CD14-positive monocyte (primary cell): ENCODE data around the gene GTF2H4. TPM values are rescaled to one million over a fixed set of nuclear protein-coding genes. Genes with fewer than 3 reads are reported as not detected.

Experiments used
- DNase-seq, 3 donors: peaks; one replicate each; pipeline ENCODE4 v3.0.0-alpha.2; 2011 to 2022
- H2AFZ ChIP-seq: 2 replicates; pipeline ENCODE4 v1.6.0; 2012; ENCODE audit warnings: mild to moderate bottlenecking, low read depth, low read length, inconsistent platforms; ENCODE audit not compliant: insufficient read depth, poor library complexity, severe bottlenecking
- H3K27ac ChIP-seq, 2 donors: 1 replicate in 1 of 2; 2 replicates in 1 of 2; pipeline ENCODE4 v1.5.1; 2012 to 2013; ENCODE audit warnings: low read length in 2 of 2, control low read depth in 1 of 2, inconsistent platforms in 1 of 2, low read depth in 1 of 2, mild to moderate bottlenecking in 1 of 2
- H3K27me3 ChIP-seq, 2 donors: one replicate each; pipeline versions ENCODE4 v1.6.0 to v1.6.1; 2011 to 2013; ENCODE audit warnings: low read length in 2 of 2; ENCODE audit not compliant: control insufficient read depth in 2 of 2, insufficient read depth in 2 of 2
- H3K36me3 ChIP-seq, 2 donors: replicated peaks in 1 of 2; 1 replicate in 1 of 2; 2 replicates in 1 of 2; pipeline versions ENCODE4 v1.5.1 to v1.6.1; 2012 to 2013; ENCODE audit warnings: low read length in 2 of 2, control low read depth in 1 of 2, inconsistent platforms in 1 of 2, mild to moderate bottlenecking in 1 of 2; ENCODE audit not compliant: insufficient read depth in 2 of 2, control insufficient read depth in 1 of 2
- H3K4me1 ChIP-seq, 2 donors: 1 replicate in 1 of 2; 2 replicates in 1 of 2; pipeline versions ENCODE4 v1.5.1 to v1.6.1; 2012 to 2013; ENCODE audit warnings: low read length in 2 of 2, control low read depth in 1 of 2, inconsistent platforms in 1 of 2, mild to moderate bottlenecking in 1 of 2, moderate library complexity in 1 of 2; ENCODE audit not compliant: insufficient read depth in 2 of 2, control insufficient read depth in 1 of 2
- H3K4me2 ChIP-seq: replicated peaks from 2 replicates; pipeline ENCODE3; 2012; ENCODE audit warnings: low read length, moderate library complexity, mild to moderate bottlenecking; ENCODE audit not compliant: poor library complexity, severe bottlenecking; ENCODE audit errors: extremely low read depth
- H3K4me3 ChIP-seq, 3 experiments: fragments of 200-600 bp in 1 of 3; sonication (generic) in 1 of 3; replicated peaks in 1 of 3; 1 replicate in 2 of 3; 2 replicates in 1 of 3; pipeline ENCODE4 v1.5.1; 2011 to 2013; ENCODE audit warnings: low read length in 3 of 3, mild to moderate bottlenecking in 3 of 3, control low read depth in 2 of 3, low read depth in 2 of 3, inconsistent platforms in 1 of 3, moderate library complexity in 1 of 3
- H3K79me2 ChIP-seq: 2 replicates; pipeline ENCODE4 v1.6.0; 2012; ENCODE audit warnings: mild to moderate bottlenecking, control low read depth, inconsistent platforms, low read length, moderate library complexity; ENCODE audit not compliant: insufficient read depth
- H3K9ac ChIP-seq: 2 replicates; pipeline ENCODE4 v1.6.0; 2017; ENCODE audit warnings: low read length, mild to moderate bottlenecking; ENCODE audit not compliant: insufficient read depth, poor library complexity, severe bottlenecking
- H3K9me3 ChIP-seq, 2 donors: replicated peaks in 1 of 2; 1 replicate in 1 of 2; 2 replicates in 1 of 2; pipeline versions ENCODE4 v1.5.1 to v1.6.1; 2012 to 2013; ENCODE audit warnings: low read length in 2 of 2, control low read depth in 1 of 2; ENCODE audit not compliant: control insufficient read depth in 1 of 2, insufficient read depth in 1 of 2
- H4K20me1 ChIP-seq: 2 replicates; pipeline ENCODE4 v1.6.0; 2012; ENCODE audit warnings: mild to moderate bottlenecking, low read length, control low read depth, moderate library complexity; ENCODE audit not compliant: insufficient read depth
- H3K27ac Mint-ChIP-seq, 7 donors: one replicate each; pipeline ENCODE4 v1.8.0; 2020; ENCODE audit warnings: mild to moderate bottlenecking in 7 of 7, mixed read lengths in 7 of 7, moderate library complexity in 6 of 7, inconsistent platforms in 2 of 7
- H3K27me3 Mint-ChIP-seq, 3 donors: one replicate each; pipeline ENCODE4 v1.8.0; 2021 to 2022; ENCODE audit warnings: low read depth in 3 of 3, mild to moderate bottlenecking in 3 of 3, mixed read lengths in 3 of 3, moderate library complexity in 3 of 3, inconsistent platforms in 1 of 3
- H3K36me3 Mint-ChIP-seq, 2 donors: one replicate each; pipeline ENCODE4 v1.8.0; 2020; ENCODE audit warnings: mixed read lengths in 2 of 2, inconsistent platforms in 1 of 2, mild to moderate bottlenecking in 1 of 2
- H3K4me1 Mint-ChIP-seq: one replicate; pipeline ENCODE4 v1.8.0; 2020; ENCODE audit warnings: mild to moderate bottlenecking, mixed read lengths
- H3K4me3 Mint-ChIP-seq, 2 donors: one replicate each; pipeline ENCODE4 v1.8.0; 2020; ENCODE audit warnings: mild to moderate bottlenecking in 2 of 2, mixed read lengths in 2 of 2, moderate library complexity in 1 of 2
- H3K9me3 Mint-ChIP-seq, 7 donors: one replicate each; pipeline ENCODE4 v1.8.0; 2020 to 2022; ENCODE audit warnings: mixed read lengths in 7 of 7, mild to moderate bottlenecking in 6 of 7, moderate library complexity in 6 of 7, inconsistent platforms in 2 of 7
- CTCF ChIP-seq: fragments of 200-600 bp; IDR thresholded peaks from one replicate; pipeline ENCODE4 v1.8.0; 2022; ENCODE audit warnings: antibody characterized with exemption, mild to moderate bottlenecking
- WGBS: methylation state at CpG from one replicate; pipeline ENCODE4 v1.1.5; 2013; ENCODE audit warnings: missing lambda C conversion rate; ENCODE audit not compliant: insufficient coverage; 5-methylcytosine and 5-hydroxymethylcytosine counted together
- intact Hi-C, 2 donors: fragments of 100-400 bp; cut with micrococcal nuclease; formaldehyde crosslinking; loops; one replicate each; pipeline versions ENCODE4 v1.15.0 to v1.15.1; 2023
- polyA plus RNA-seq, 3 donors: library from polyadenylated mRNA; depleted of rRNA in 1 of 3; unstranded in 2 of 3; stranded (reverse) in 1 of 3; fragments of 300-500 nt in 2 of 3; fragments of >200 nt in 1 of 3; fragmentation: Illumina TruSeq in 2 of 3; gene quantifications; 1 replicate in 2 of 3; 2 replicates in 1 of 3; pipeline ENCODE4 v1.2.3, GENCODE V29; 2012 to 2021

GTF2H4 gene
- polyA plus RNA-seq, 3 donors, result 3.6 to 14.5 (median 6.0) TPM

- TF ChIP-seq CTCF, result no peak
- Histone ChIP-seq H3K9me3 (no peaks in the 10 kb centered on the region), H3K79me2 (no peaks in the 10 kb centered on the region), H3K27me3 (peaks cover 0 to under 1% of the 10 kb centered on the region in 2 donors), H4K20me1 (no peaks in the 10 kb centered on the region), H3K27ac (no peak overlapping the region), H3K36me3 (no peaks in the 10 kb centered on the region), H3K4me1 (no peaks in the 10 kb centered on the region), H3K9ac (no peak overlapping the region), H2AFZ (no peak overlapping the region), H3K4me3 (no peak overlapping the region), H3K4me2 (no peak overlapping the region)
- no peak for DNase-seq
- H3K9me3 Mint-ChIP-seq, result no peaks in the 10 kb centered on the region
- H3K36me3 Mint-ChIP-seq, result no peaks in the 10 kb centered on the region
- intact Hi-C loops, result no loop called here
- 61% methylated on average over 14 of the region's 21 CpGs for WGBS
- no peak overlapping the region for H3K27ac Mint-ChIP-seq
- H3K4me1 Mint-ChIP-seq, result no peaks in the 10 kb centered on the region
- H3K27me3 Mint-ChIP-seq, result peaks cover 3 to 13% (median 4%) of the 10 kb centered on the region in 3 donors
- H3K4me3 Mint-ChIP-seq, result no peak overlapping the region
Measured at GRCh38 chr6:30891816-30892538, 16.0 kb upstream of the GTF2H4 start.

- Mint-ChIP-seq H3K4me3 (no peak overlapping the region), H3K36me3 (no peaks in the 10 kb centered on the region), H3K4me1 (no peaks in the 10 kb centered on the region), H3K9me3 (no peaks in the 10 kb centered on the region), H3K27ac (no peak overlapping the region), H3K27me3 (peaks cover 4 to 13% (median 5%) of the 10 kb centered on the region in 3 donors)
- Histone ChIP-seq H3K4me2 (no peak overlapping the region), H3K79me2 (no peaks in the 10 kb centered on the region), H3K9ac (no peak overlapping the region), H3K36me3 (no peaks in the 10 kb centered on the region), H3K9me3 (no peaks in the 10 kb centered on the region), H3K27ac (no peak overlapping the region), H3K4me1 (no peaks in the 10 kb centered on the region), H2AFZ (no peak overlapping the region), H4K20me1 (no peaks in the 10 kb centered on the region), H3K4me3 (no peak overlapping the region), H3K27me3 (no peaks in the 10 kb centered on the region)
- intact Hi-C loops, result no loop called here
- no peak for DNase-seq
- WGBS, result 96% methylated on average over 12 of the region's 16 CpGs
- no peak for TF ChIP-seq CTCF
Measured at GRCh38 chr6:30893001-30893591, 14.9 kb upstream of the GTF2H4 start.
